GM12878 (cell line): ENCODE data around the gene WWTR1. TPM values are rescaled to one million over a fixed set of nuclear protein-coding genes. Genes with fewer than 3 reads are reported as not detected.

Experiments used
- ATAC-seq: fragments of 200-7000 bp; cut with Tn5 transposase; 3 replicates; pipeline ENCODE4 v1.9.1; 2020; ENCODE audit warnings: mild to moderate bottlenecking, moderate library complexity
- BruUV-seq: library from RNA; stranded (reverse); fragments of 400-500 nt; replicated peaks from 2 replicates; lab custom pipeline; 2021; lab: Mats Ljungman, UMichigan
- CTCF ChIA-PET: fragments of 300-600 bp; sonication (Branson Sonifier 250); formaldehyde crosslinking; extraction: SDS; loops from one replicate; lab custom pipeline; 2021; ENCODE audit warnings: inconsistent platforms; lab: Yijun Ruan, JAX
- POLR2A ChIA-PET: fragments of 350-600 bp; formaldehyde crosslinking; extraction: SDS; loops from one replicate; lab custom pipeline; 2021; ENCODE audit warnings: inconsistent platforms; lab: Charles Lee
- RAD21 ChIA-PET: fragments of 300-600 bp; sonication (Branson Sonifier 250); formaldehyde crosslinking; loops from one replicate; lab custom pipeline; 2023; ENCODE audit warnings: antibody characterized with exemption; ENCODE audit not compliant: unreplicated experiment; lab: Charles Lee
- SMC1A ChIA-PET: fragments of 300-600 bp; sonication (Branson Sonifier 250); formaldehyde crosslinking; loops from one replicate; lab custom pipeline; 2023; ENCODE audit not compliant: unreplicated experiment, uncharacterized antibody; lab: Charles Lee
- DNase-seq: peaks from one replicate; pipeline ENCODE4 v3.0.0-alpha.2; 2011; ENCODE audit warnings: low read depth, low spot score
- FAIRE-seq: peaks from 3 replicates; lab custom pipeline; 2011; peaks lifted over from hg19 to GRCh38; lab: Jason Lieb, UNC
- H2AFZ ChIP-seq: 2 replicates; pipeline ENCODE4 v1.6.0; 2011; ENCODE audit warnings: low read depth, low read length, control low read depth; ENCODE audit not compliant: control insufficient read depth
- H3K27ac ChIP-seq: 2 replicates; pipeline ENCODE4 v1.5.1; 2011; ENCODE audit warnings: control low read depth; ENCODE audit not compliant: control insufficient read depth, insufficient read depth
- H3K27me3 ChIP-seq, 2 experiments: replicated peaks in 1 of 2; 2 replicates each; pipeline versions ENCODE4 v1.6.0 to v1.6.1; 2011; ENCODE audit warnings: low read length in 1 of 2; ENCODE audit not compliant: control insufficient read depth in 2 of 2, insufficient read depth in 2 of 2
- H3K36me3 ChIP-seq, 2 experiments: 2 replicates each; pipeline ENCODE4 v1.5.1; 2011; ENCODE audit warnings: low read length in 1 of 2; ENCODE audit not compliant: control insufficient read depth in 2 of 2, insufficient read depth in 2 of 2
- H3K4me1 ChIP-seq: 2 replicates; pipeline ENCODE4 v1.6.1; 2011; ENCODE audit warnings: mild to moderate bottlenecking, low read length, moderate library complexity, mixed read lengths; ENCODE audit not compliant: control insufficient read depth, insufficient read depth
- H3K4me2 ChIP-seq: 2 replicates; pipeline ENCODE4 v1.6.0; 2011; ENCODE audit warnings: control low read depth; ENCODE audit not compliant: control insufficient read depth, insufficient read depth
- H3K4me3 ChIP-seq: fragments of 200-600 bp; sonication (generic); 2 replicates; pipeline ENCODE4 v1.5.1; 2016
- H3K79me2 ChIP-seq: 2 replicates; pipeline ENCODE4 v1.6.0; 2011; ENCODE audit warnings: low read length; ENCODE audit not compliant: control insufficient read depth, insufficient read depth
- H3K9ac ChIP-seq: 2 replicates; pipeline ENCODE4 v1.8.0; 2011; ENCODE audit warnings: low read length, control low read depth, mixed read lengths; ENCODE audit not compliant: control insufficient read depth, insufficient read depth
- H3K9me3 ChIP-seq: replicated peaks from 3 replicates; pipeline ENCODE4 v1.5.1; 2011; ENCODE audit warnings: mild to moderate bottlenecking, low read length; ENCODE audit not compliant: control insufficient read depth, insufficient read depth
- H4K20me1 ChIP-seq: 2 replicates; pipeline ENCODE4 v1.6.0; 2011; ENCODE audit not compliant: control insufficient read depth, insufficient read depth
- IRF5 ChIP-seq: fragments of 450-650 bp; IDR thresholded peaks from 2 replicates; pipeline ENCODE4 v1.6.1; 2017; ENCODE audit warnings: borderline replicate concordance
- ZNF687 ChIP-seq: fragments of 450-650 bp; IDR thresholded peaks from 2 replicates; pipeline ENCODE4 v1.6.1; 2017; ENCODE audit warnings: mild to moderate bottlenecking, moderate library complexity
- WGBS: methylation state at CpG from one replicate; pipeline ENCODE4 v1.1.6; 2016; ENCODE audit warnings: low lambda C conversion rate; ENCODE audit not compliant: insufficient replicate concordance, insufficient coverage; ENCODE audit errors: missing lambda C conversion rate; 5-methylcytosine and 5-hydroxymethylcytosine counted together
- in situ Hi-C: fragments of 300-500 bp; cut with MboI; formaldehyde crosslinking; loops from 9 replicates; pipeline ENCODE4 v1.14.3; 2018; ENCODE audit warnings: mixed read lengths
- intact Hi-C: fragments of 100-400 bp; cut with micrococcal nuclease; formaldehyde crosslinking; loops from one replicate; pipeline ENCODE4 v1.14.2; 2022; ENCODE audit not compliant: unreplicated experiment
- polyA plus RNA-seq, 11 experiments: library from polyadenylated mRNA; depleted of rRNA in 4 of 11; unstranded in 6 of 11; stranded (reverse) in 5 of 11; fragments of >200 nt; fragmentation: Nextera tagmentation in 4 of 11; fragmentation: Illumina TruSeq in 1 of 11; extraction: Ambion mirVana in 4 of 11; extraction: Trizol in 1 of 11; gene quantifications; 1 replicate in 1 of 11; 2 replicates in 10 of 11; pipeline versions ENCODE4 v1.2.1 to v1.2.3, GENCODE V29; 2011 to 2016; ENCODE audit warnings: inconsistent platforms in 2 of 11, missing spikeins in 2 of 11, low read depth in 1 of 11
- total RNA-seq, 4 experiments: library from RNA; depleted of rRNA in 3 of 4; stranded (reverse); fragments of >200 nt in 3 of 4; fragmentation: Illumina TruSeq in 1 of 4; extraction: Trizol in 1 of 4; gene quantifications; 2 replicates each; pipeline versions ENCODE4 v1.2.1 to v1.2.3, GENCODE V29; 2013 to 2021

The WWTR1 gene
- total and polyA plus RNA-seq, 10 of the 15 experiments (the other 5 are each of a cell fraction or from before 2014, with no cell fraction given), result 2.5 to 18.5 (median 5.8) TPM

GRCh38 chr3:149612456-149612855, 45.4 kb downstream of the WWTR1 start:
- SMC1A ChIA-PET, result interaction anchor here (0.9 to 8.0 kb wide), 6 partner anchors 7 to 80 kb away, joined by 3 to 98 read pairs (median 66); partner anchors contain the start of gene WWTR1

More at GRCh38 chr3:149612456-149612855, 45.4 kb downstream of the WWTR1 start:
- peaks cover 16% of the 10 kb centered on the region; the same call in 1 of the 2 replicates for H3K4me1 ChIP-seq
- intact Hi-C loops, result no loop called here
- ChIA-PET RAD21 (interaction anchor here (1.1 to 4.4 kb wide), 3 partner anchors 8 to 46 kb away, joined by 4 to 68 read pairs (median 37); partner anchors contain the start of gene WWTR1), POLR2A (interaction anchor here (0.6 to 5.1 kb wide), 5 partner anchors 14 to 57 kb away, joined by 3 to 39 read pairs (median 4); no protein-coding TSS in a partner anchor), CTCF (interaction anchor here (1.1 to 4.1 kb wide), 2 partner anchors 8 to 44 kb away, joined by 3 to 46 read pairs; no protein-coding TSS in a partner anchor)
- in situ Hi-C loops, result no loop called here
- BruUV-seq, result no TSS peak
- H3K79me2 ChIP-seq, result no peaks in the 10 kb centered on the region; the same call in 1 of the 2 replicates
- H3K9me3 ChIP-seq, result no peaks in the 10 kb centered on the region
- WGBS, result 94% methylated on average over 4 of the region's 4 CpGs
- DNase-seq (no peak), ATAC-seq (no peak), FAIRE-seq (no peak)
- TF ChIP-seq IRF5, result no peak
- TF ChIP-seq ZNF687, result no peak
- H4K20me1 ChIP-seq, result no peaks in the 10 kb centered on the region
- no peaks in the 10 kb centered on the region for H3K27me3 ChIP-seq
- H3K9ac ChIP-seq, result no peak overlapping the region
- H3K4me2 ChIP-seq, result no peak overlapping the region
- H2AFZ ChIP-seq, result no peak overlapping the region
- no peak overlapping the region for H3K27ac ChIP-seq
- H3K4me3 ChIP-seq, result no peak overlapping the region
- H3K36me3 ChIP-seq, result no peaks in the 10 kb centered on the region
